GM10248 (cell line): Measurements from ENCODE around the gene MKNK2.

Experiments used
- CTCF ChIA-PET: fragments of 300-600 bp; sonication (Branson Sonifier 250); formaldehyde crosslinking; extraction: SDS; loops from one replicate; lab custom pipeline; 2021; ENCODE audit warnings: antibody characterized with exemption; lab: Yijun Ruan, JAX
- POLR2A ChIA-PET: fragments of 350-650 bp; sonication (Branson Sonifier 250); formaldehyde crosslinking; extraction: SDS; loops from one replicate; lab custom pipeline; 2020; ENCODE audit warnings: antibody characterized with exemption; lab: Yijun Ruan, JAX
- DNase-seq: peaks from one replicate; pipeline ENCODE4 v3.0.0; 2012; ENCODE audit errors: extremely low spot score
- CTCF ChIP-seq: IDR thresholded peaks from 2 replicates; pipeline ENCODE4 v1.5.1; 2012; ENCODE audit warnings: mild to moderate bottlenecking, low read depth; ENCODE audit errors: extremely low read depth, missing control alignments, control extremely low read depth

Gene MKNK2

GRCh38 chr19:1998712-1999708 is 52.0 kb downstream of the MKNK2 start:
- ChIA-PET CTCF (no interaction called here), POLR2A (no interaction called here)
- TF ChIP-seq CTCF, result no peak
- DNase-seq, result no peak

GRCh38 chr19:1997353-1998233 is 53.5 kb downstream of the MKNK2 start:
- ChIA-PET CTCF (no interaction called here), POLR2A (no interaction called here)
- no peak for DNase-seq
- no peak for TF ChIP-seq CTCF

GRCh38 chr19:1992759-1993260 is 58.2 kb downstream of the MKNK2 start:
- POLR2A ChIA-PET, result no interaction called here
- no peak for DNase-seq
- TF ChIP-seq CTCF, result no peak
- CTCF ChIA-PET, result interaction anchor here (0.8 kb wide), 1 partner anchor 27 kb away, joined by 3 read pairs; no protein-coding TSS in a partner anchor

- ChIA-PET CTCF (no interaction called here), POLR2A (interaction anchor here (0.8 kb wide), 1 partner anchor 21 kb away, joined by 3 read pairs; no protein-coding TSS in a partner anchor)
- TF ChIP-seq CTCF, result no peak
- DNase-seq, result no peak
Measured at GRCh38 chr19:1991018-1991913, 59.8 kb downstream of the MKNK2 start.

GRCh38 chr19:1990230-1991017 is 60.6 kb downstream of the MKNK2 start:
- no peak for DNase-seq
- ChIA-PET CTCF (no interaction called here), POLR2A (interaction anchor here (0.8 kb wide), 1 partner anchor 20 kb away, joined by 3 read pairs; no protein-coding TSS in a partner anchor)
- no peak for TF ChIP-seq CTCF
